ENCODE measurements around the gene C1orf56.

Gene C1orf56

DNA sequence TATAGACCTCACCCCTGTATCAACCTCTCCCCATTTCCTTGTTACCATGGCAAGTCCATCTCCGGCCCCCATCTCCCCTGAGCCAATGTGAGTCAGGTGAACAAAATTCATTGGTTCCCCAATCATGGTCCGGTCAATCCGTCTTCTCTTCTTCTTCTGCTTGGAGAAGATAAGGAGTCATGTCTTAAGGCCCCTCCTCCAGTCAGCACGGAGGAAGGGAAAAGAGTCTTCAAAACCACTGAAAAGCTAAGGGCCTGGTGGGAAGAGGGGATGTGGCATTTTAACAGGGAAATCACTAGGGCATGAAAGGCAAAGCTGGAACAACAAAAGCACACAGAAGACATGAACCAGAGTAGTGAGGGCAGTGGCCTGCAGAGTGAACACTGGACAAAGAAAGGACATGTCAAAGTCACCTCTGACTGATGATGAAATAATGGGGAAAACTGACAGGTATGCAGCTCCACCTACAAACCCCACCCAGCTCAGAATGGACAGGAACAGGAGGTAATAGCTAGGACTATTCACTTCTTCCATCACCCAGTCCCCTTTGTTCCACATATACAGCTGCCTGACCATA lies 7.5 kb downstream of the C1orf56 start:
- Histone ChIP-seq H3K27ac (peak overlapping the region in 1 of 2 donors; percentile 98), H3K4me3 (no peak overlapping the region)
- TF ChIP-seq, protein P1, sequence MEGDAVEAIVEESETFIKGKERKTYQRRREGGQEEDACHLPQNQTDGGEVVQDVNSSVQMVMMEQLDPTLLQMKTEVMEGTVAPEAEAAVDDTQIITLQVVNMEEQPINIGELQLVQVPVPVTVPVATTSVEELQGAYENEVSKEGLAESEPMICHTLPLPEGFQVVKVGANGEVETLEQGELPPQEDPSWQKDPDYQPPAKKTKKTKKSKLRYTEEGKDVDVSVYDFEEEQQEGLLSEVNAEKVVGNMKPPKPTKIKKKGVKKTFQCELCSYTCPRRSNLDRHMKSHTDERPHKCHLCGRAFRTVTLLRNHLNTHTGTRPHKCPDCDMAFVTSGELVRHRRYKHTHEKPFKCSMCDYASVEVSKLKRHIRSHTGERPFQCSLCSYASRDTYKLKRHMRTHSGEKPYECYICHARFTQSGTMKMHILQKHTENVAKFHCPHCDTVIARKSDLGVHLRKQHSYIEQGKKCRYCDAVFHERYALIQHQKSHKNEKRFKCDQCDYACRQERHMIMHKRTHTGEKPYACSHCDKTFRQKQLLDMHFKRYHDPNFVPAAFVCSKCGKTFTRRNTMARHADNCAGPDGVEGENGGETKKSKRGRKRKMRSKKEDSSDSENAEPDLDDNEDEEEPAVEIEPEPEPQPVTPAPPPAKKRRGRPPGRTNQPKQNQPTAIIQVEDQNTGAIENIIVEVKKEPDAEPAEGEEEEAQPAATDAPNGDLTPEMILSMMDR (IDR thresholded peaks at IDR 0.05): no peak
- no peak for DNase-seq (ENCODE audit: low spot score)

DNA sequence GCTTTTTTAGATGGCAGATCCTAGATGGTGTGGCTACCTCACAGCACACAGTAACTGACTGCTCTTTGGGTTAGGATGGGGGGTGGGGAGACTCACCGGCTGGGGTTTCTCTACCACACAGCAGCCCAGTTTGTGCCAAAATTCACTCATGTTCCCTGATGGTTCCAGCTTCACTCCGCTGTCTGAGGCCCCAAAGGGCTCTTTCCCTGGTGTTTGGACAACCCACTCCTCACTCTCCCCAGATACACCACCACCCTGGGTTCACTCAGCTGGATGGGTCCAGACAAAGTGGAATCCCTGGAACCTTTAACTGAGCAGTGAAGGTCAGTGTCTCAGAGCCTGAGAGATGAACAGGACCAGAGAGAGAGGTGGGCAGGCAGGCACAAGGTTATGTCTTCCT lies 8.0 kb downstream of the C1orf56 start:
- no peak for DNase-seq (ENCODE audit: low spot score)
- H3K4me3 ChIP-seq: peak overlapping the region; percentile 96
- H3K27ac ChIP-seq: peak overlapping the region; percentile 44 to 98
- TF ChIP-seq, protein P1 (IDR thresholded peaks at IDR 0.05): no peak

DNA sequence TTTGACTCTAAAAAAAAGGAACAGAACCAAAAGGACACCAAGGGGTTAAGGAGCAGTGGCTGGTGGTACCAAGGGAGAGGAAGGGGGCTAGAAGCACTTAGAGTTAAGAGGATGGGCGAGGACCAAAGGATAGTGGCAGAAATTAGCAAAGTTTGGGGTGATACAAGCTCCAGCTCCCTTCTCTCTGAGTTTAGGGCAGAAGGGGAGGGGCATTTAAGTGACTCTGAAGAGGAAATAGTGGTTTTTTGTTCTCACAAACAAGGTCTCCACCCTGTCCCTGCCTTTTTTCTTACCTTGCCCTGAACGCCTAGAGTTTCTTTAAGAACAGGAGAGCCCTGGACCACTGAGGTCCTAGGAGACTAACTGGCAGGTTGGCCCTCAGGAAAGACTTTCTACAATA lies 8.6 kb downstream of the C1orf56 start:
- TF ChIP-seq, protein P1 (IDR thresholded peaks at IDR 0.05): no peak
- Histone ChIP-seq H3K4me3 (peak overlapping the region; percentile 96), H3K27ac (peak overlapping the region; percentile 44 to 98)
- DNase-seq (ENCODE audit: low spot score): no peak

DNA sequence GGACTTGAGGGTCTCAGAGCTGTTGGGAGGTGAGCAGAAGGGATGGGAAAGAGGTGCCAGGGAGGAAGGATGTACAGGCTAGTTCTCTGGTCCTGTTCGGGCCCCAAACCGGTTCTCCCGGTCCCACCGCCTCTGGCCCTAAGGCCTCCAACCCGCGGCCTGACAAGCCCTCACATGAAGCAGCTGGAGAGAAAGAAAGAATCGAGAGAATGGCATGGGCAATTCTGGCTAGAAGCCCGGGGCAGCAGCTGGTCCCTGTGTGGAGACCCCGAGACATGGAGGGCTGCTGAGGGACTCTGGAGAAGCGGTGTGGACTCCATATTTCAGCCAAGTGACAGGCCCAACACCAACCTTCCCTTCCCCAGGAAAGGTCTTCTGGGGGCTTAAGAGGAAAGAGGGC lies 11.1 kb downstream of the C1orf56 start:
- DNase-seq (ENCODE audit: low spot score): no peak
- Histone ChIP-seq H3K4me3 (peak overlapping the region; percentile 96), H3K27ac (peak overlapping the region; percentile 89 to 98)
- TF ChIP-seq, protein P1 (IDR thresholded peaks at IDR 0.05): no peak

DNA sequence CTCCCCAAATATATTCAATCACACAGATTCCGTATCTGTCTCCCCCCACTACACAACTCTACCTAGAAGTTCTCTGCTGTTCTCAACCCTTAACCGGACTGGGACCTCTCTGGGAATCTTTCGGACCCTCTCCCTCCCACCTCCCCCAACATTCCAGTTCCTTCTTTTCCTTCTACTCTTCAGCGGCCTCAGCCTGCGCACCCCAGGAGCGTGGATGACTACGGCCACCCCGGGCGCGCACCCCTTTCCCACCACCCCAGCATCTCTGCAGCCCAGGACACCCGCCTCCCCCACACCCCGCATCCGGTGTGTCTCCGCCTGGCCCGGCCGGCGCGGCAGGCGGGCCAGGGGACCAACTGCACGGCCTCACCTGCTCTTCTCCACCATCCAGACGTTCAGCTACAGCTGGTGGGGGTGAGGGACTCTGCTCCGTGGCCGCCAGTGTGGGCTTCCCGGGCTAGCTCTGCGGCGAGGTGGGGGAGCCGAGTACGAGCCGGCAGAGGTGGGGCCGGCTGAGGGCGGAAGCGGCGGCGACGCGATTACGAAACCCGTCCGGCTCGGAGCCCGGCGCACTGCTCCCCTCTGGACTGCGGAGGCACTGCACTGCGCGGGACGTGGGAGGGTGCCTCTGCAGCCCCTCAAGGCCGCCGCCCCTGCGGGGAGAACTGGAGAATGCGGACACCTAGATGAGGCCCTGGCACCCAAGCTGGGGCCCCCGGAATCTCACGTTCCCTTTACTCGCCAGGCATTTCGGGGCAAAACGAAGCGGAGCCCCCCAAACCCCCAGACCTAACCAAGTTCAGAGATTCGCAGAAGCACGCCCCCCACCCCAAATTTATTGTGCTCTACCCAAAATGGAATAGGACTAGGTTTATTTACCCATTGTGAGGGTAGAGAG lies 11.8 kb downstream of the C1orf56 start, which contains the start of gene CDC42SE1:
TSS of gene CDC42SE1 (minus strand) at position 514 of the 898 bp plus-strand sequence. CDS start 3,892 bp downstream, outside the sequence.
- DNase-seq (ENCODE audit: low spot score): peak; percentile 89
- TF ChIP-seq, protein P1 (IDR thresholded peaks at IDR 0.05): peak; percentile 66
- peak within 1 kb of the TSS; percentile 96 for H3K4me3 ChIP-seq
- H3K27ac ChIP-seq: peak within 1 kb of the TSS; percentile 89 to 98

DNA sequence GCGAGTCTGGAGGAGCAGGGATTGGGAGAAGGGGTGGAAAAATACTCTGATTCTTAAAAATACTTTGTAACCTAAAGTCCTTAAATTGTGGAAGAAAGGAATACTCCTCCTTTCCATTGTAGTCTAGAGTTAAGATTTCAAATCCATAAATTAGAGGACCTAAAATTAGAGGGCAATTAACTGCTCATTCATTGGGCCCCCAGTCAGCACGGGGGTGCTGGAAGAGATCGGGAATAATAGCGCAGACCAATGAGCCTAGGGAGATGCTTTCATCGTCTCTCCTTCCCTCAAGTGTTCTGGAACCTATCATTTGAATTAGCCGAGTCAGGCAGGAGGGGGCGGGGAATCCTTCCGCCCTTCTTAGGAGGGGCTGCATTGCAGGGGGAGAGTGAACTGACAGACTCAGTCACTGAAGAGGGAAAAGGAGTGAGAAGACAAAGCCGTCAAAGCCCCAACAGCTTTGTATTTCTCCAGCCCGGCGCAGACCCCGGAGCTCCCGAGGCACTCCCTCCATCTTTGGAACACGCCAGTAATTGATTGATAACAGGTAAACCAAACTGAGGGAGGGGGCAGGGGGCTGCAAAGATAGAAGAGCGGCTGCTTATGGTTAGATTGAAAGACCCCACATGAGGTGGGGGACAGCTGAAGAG lies 12.6 kb downstream of the C1orf56 start, which contains the start of gene MLLT11:
TSS of gene MLLT11 (plus strand) at position 391 of the 650 bp plus-strand sequence. CDS start 6,828 bp downstream, outside the sequence.
- TF ChIP-seq, protein P1 (IDR thresholded peaks at IDR 0.05): no peak
- no peak for DNase-seq (ENCODE audit: low spot score)
- Histone ChIP-seq H3K27ac (peak within 1 kb of the TSS; percentile 89 to 98), H3K4me3 (peak within 1 kb of the TSS; percentile 96)
